ENCODE data around the gene BSCL2.
"Not testable (repeated sequence)": the region's sequence is repeated elsewhere in the genome, so short reads cannot be mapped to it uniquely, and the experiment has no call there.

The BSCL2 gene

DNA sequence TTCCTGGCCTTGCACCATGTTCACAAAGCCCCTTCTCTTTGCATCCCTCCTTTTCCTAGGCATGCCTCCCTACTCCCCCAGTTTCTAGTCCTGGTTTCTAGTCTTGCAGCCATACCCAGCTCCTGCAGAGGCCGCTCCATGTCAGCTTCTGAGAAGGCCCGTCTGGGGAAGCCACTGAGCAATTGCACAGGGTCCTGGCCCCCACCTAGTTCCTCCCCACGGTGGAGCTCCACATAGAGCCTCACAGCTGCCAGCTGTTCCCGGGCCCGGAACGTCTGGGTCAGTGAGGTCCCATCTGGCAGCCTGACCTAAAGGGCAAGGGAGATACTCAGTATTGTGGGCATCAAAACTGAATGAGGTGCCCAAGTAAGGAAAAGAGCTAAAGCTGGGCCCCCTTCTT lies 30.5 kb downstream of the BSCL2 start:
- H3F3A ChIP-seq (ENCODE audit: low read depth) = no peaks in the 10 kb centered on the region
- no peaks in the 10 kb centered on the region; the same call in 1 of the 2 replicates for H3K36me3 ChIP-seq (ENCODE audit: insufficient read depth, low read length)
- peak overlapping the region; percentile 85 for H3K4me2 ChIP-seq (ENCODE audit: low read depth, low read length, poor library complexity, severe bottlenecking)
- peaks cover 57% of the 10 kb centered on the region for H3K79me2 ChIP-seq (ENCODE audit: insufficient read depth, low read length)
- no peaks in the 10 kb centered on the region for H3K9me2 ChIP-seq (replicated peaks; ENCODE audit: low read depth, low read length)
- no peak overlapping the region for H2AFZ ChIP-seq (ENCODE audit: low read length)
- TF ChIP-seq, protein P1, sequence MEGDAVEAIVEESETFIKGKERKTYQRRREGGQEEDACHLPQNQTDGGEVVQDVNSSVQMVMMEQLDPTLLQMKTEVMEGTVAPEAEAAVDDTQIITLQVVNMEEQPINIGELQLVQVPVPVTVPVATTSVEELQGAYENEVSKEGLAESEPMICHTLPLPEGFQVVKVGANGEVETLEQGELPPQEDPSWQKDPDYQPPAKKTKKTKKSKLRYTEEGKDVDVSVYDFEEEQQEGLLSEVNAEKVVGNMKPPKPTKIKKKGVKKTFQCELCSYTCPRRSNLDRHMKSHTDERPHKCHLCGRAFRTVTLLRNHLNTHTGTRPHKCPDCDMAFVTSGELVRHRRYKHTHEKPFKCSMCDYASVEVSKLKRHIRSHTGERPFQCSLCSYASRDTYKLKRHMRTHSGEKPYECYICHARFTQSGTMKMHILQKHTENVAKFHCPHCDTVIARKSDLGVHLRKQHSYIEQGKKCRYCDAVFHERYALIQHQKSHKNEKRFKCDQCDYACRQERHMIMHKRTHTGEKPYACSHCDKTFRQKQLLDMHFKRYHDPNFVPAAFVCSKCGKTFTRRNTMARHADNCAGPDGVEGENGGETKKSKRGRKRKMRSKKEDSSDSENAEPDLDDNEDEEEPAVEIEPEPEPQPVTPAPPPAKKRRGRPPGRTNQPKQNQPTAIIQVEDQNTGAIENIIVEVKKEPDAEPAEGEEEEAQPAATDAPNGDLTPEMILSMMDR (conservative IDR thresholded peaks at IDR 0.05; ENCODE audit: low read length) = no peak
- no peak for TF ChIP-seq EZH2phosphoT487 (IDR thresholded peaks at IDR 0.05; ENCODE audit: borderline replicate concordance)
- H3K4me1 ChIP-seq (ENCODE audit: insufficient read depth, low read length, poor library complexity, severe bottlenecking) = peaks cover 29% of the 10 kb centered on the region
- no peaks in the 10 kb centered on the region for H3K27me3 ChIP-seq (ENCODE audit: insufficient read depth, low read length, poor library complexity, severe bottlenecking)
- H4K20me1 ChIP-seq (ENCODE audit: insufficient read depth, low read length, poor library complexity, severe bottlenecking) = peaks cover 33% of the 10 kb centered on the region
- H3K4me3 ChIP-seq (ENCODE audit: low read length, poor library complexity, severe bottlenecking) = peak overlapping the region; percentile 91
- peak overlapping the region; percentile 90 for H3K9ac ChIP-seq (ENCODE audit: low read depth, low read length, poor library complexity, severe bottlenecking)
- no peaks in the 10 kb centered on the region for H3K9me3 ChIP-seq (ENCODE audit: insufficient read depth, low read depth, low read length)

DNA sequence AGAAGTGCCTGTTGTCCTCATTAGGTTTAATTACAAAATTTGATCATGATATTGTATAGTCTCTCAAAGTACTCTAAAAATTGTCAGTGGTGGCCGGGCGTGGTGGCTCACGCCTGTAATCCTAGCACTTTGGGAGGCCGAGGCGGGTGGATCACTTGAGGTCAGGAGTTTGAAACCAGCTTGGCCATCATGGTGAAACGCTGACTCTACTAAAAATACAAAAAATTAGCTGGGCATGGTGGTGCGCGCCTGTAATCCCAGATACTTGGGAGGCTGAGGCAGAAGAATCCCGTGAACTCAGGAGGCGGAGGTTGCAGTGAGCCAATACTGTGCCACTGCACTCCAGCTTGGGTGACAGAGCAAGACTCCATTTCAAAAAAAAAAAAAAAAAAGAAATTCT lies 31.8 kb downstream of the BSCL2 start:
- H3K27me3 ChIP-seq (ENCODE audit: insufficient read depth, low read length, poor library complexity, severe bottlenecking); H3K4me2 ChIP-seq (ENCODE audit: low read depth, low read length, poor library complexity, severe bottlenecking); H3K9ac ChIP-seq (ENCODE audit: low read depth, low read length, poor library complexity, severe bottlenecking); H3K9me3 ChIP-seq (ENCODE audit: insufficient read depth, low read depth, low read length); H2AFZ ChIP-seq (ENCODE audit: low read length); H3K9me2 ChIP-seq (replicated peaks; ENCODE audit: low read depth, low read length); H3F3A ChIP-seq (ENCODE audit: low read depth); H3K4me3 ChIP-seq (ENCODE audit: low read length, poor library complexity, severe bottlenecking); H3K36me3 ChIP-seq (ENCODE audit: insufficient read depth, low read length): not testable (repeated sequence)
- Histone ChIP-seq H4K20me1 (ENCODE audit: insufficient read depth, low read length, poor library complexity, severe bottlenecking) (peaks cover 33% of the 10 kb centered on the region), H3K4me1 (ENCODE audit: insufficient read depth, low read length, poor library complexity, severe bottlenecking) (peaks cover 35% of the 10 kb centered on the region), H3K79me2 (ENCODE audit: insufficient read depth, low read length) (peaks cover 67% of the 10 kb centered on the region)

DNA sequence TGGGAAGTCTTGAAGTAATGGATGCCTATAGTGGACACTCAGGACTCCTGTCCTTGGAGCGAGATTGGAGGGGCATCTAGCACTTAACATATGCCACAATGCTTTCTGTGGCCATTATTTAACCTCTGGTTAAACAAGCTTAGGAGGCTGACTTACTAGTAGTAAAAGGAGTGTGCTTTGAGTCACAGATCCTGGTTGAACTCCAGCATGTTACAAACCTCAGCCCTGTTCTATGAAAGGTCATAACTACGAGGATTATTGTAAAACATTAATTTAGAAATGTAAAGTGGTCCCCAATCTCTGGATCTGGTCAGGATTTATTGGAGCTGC lies 34.1 kb downstream of the BSCL2 start:
- peaks cover 74% of the 10 kb centered on the region for H3K79me2 ChIP-seq (ENCODE audit: insufficient read depth, low read length)

More for the DNA sequence above, 34.1 kb downstream of the BSCL2 start:
- TF ChIP-seq EZH2phosphoT487 (IDR thresholded peaks at IDR 0.05; ENCODE audit: borderline replicate concordance) = no peak
- TF ChIP-seq, protein P1 (conservative IDR thresholded peaks at IDR 0.05; ENCODE audit: low read length) = no peak
- Histone ChIP-seq H3K4me2 (ENCODE audit: low read depth, low read length, poor library complexity, severe bottlenecking) (peak overlapping the region; percentile 87), H3K9me2 (replicated peaks; ENCODE audit: low read depth, low read length) (no peaks in the 10 kb centered on the region), H3K27me3 (ENCODE audit: insufficient read depth, low read length, poor library complexity, severe bottlenecking) (no peaks in the 10 kb centered on the region), H3K36me3 (ENCODE audit: insufficient read depth, low read length) (no peaks in the 10 kb centered on the region; the same call in 1 of the 2 replicates), H3K9me3 (ENCODE audit: insufficient read depth, low read depth, low read length) (no peaks in the 10 kb centered on the region), H3F3A (ENCODE audit: low read depth) (no peaks in the 10 kb centered on the region; the same call in 1 of the 2 replicates), H3K4me1 (ENCODE audit: insufficient read depth, low read length, poor library complexity, severe bottlenecking) (peaks cover 42% of the 10 kb centered on the region), H4K20me1 (ENCODE audit: insufficient read depth, low read length, poor library complexity, severe bottlenecking) (peaks cover 30% of the 10 kb centered on the region), H3K4me3 (ENCODE audit: low read length, poor library complexity, severe bottlenecking) (peak overlapping the region; percentile 80), H2AFZ (ENCODE audit: low read length) (no peak overlapping the region), H3K9ac (ENCODE audit: low read depth, low read length, poor library complexity, severe bottlenecking) (peak overlapping the region; percentile 91)
